GM19395 (cell line): Measurements from ENCODE around the gene FAM110C.
A peak's percentile ranks its signal among the peaks of the same experiment; 100 is the strongest.
"Not testable (repeated sequence)": the region's sequence is repeated elsewhere in the genome, so short reads cannot be mapped to it uniquely, and the experiment has no call there.

Source experiments
- ATAC-seq: cut with Tn5 transposase; IDR thresholded peaks from one replicate; pipeline ENCODE4 v1.9.1; 2021; ENCODE audit warnings: mild to moderate bottlenecking, moderate library complexity; ENCODE audit not compliant: unreplicated experiment

Gene FAM110C

GRCh38 chr2:45342-46130 lies 769 bp downstream of the FAM110C start:
- ATAC-seq: no peak

DNA sequence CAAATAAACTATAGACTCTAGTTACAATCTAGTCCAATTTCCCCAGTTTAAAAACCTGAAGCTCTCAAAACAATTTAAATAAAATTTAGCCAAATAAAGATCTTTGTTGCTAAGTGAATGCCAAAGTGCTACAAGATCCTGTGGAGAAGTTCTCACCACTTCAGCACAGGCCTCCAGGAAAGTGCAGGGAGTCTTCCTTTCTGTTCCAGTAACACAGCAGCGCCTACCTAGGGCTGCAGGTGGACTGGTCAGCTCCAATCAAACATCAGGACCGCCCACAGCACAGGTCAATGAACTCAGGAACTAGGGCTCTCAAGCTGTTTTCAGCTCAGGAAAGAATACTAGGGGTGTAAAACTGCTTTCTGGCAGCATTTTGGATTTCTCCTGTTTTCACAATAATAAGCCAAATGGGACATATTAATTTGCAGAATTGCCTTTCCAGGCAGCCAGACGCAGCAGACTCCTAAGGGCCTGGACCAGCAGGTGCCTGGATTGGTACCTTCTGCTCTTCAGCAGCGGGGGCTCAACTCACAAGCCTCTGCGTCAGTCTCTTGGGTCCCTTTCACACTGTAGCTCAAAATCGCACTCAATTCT lies 1.5 kb downstream of the FAM110C start:
- no peak for ATAC-seq

GRCh38 chr2:42788-43187 lies 3.5 kb downstream of the FAM110C start:
- no peak for ATAC-seq

DNA sequence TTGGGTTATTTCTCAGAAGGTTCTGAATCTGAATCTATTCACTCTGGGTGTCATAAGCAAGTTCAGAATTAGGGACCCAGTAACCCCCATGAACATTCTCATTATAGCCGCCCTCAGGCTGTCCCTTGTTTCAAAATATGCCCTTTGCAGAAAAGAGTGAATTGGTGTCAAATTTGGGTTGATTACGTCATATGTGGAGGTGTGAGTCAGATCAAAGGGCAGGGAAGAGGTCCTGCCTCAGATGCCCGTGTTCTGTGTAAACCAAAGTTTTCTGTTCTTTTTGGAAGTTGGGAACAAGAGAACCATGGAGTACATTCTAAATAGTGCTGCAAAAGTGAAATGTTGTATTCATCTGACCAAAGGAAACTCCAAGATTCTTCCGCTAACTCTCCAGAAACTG lies 5.8 kb downstream of the FAM110C start:
- no peak for ATAC-seq

GRCh38 chr2:38155-38554 lies 8.2 kb downstream of the FAM110C start:
- no peak for ATAC-seq

GRCh38 chr2:36318-36717 lies 10.0 kb downstream of the FAM110C start:
- no peak for ATAC-seq

DNA sequence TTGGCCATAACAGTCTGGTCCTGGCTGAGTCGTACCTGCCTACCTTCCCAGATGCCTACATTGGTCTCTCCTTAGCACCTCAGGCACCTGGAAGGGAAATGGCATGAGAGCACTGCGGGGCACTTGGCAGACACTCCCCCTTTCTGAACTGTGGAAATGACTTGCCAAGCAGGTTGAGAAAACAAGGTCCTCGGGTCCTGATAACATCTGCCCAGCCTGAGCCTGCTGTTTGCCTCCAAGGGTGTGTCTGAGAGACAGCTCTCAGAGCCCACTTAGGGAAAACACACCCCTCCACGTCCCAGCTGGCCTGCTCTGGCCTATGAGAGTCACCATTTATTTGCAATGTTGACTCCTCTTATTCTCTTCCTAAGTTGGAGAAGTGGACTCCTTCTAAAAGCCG lies 10.5 kb downstream of the FAM110C start:
- no peak for ATAC-seq

- no peak for ATAC-seq
Measured at GRCh38 chr2:33620-34019, 12.7 kb downstream of the FAM110C start.

DNA sequence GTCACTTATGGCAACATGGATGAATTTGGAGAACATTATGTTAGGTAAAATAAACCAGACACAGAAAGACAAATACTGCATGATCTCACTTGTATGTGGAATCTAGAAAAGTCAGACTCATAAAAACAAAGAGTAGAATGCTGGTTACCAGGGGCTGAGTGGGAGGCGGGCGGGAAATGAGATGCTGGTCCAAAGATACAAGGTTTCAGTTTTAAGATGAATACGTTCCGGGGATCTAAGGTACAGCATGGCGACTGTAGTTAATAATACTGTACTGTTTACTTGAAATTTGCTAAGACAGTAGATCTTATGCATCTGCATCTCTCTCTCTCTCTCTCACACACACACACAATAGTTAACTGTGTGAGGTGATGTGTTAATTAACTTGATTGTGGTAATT lies 14.2 kb downstream of the FAM110C start:
- ATAC-seq: no peak

GRCh38 chr2:29253-29652 lies 17.1 kb downstream of the FAM110C start:
- no peak for ATAC-seq

DNA sequence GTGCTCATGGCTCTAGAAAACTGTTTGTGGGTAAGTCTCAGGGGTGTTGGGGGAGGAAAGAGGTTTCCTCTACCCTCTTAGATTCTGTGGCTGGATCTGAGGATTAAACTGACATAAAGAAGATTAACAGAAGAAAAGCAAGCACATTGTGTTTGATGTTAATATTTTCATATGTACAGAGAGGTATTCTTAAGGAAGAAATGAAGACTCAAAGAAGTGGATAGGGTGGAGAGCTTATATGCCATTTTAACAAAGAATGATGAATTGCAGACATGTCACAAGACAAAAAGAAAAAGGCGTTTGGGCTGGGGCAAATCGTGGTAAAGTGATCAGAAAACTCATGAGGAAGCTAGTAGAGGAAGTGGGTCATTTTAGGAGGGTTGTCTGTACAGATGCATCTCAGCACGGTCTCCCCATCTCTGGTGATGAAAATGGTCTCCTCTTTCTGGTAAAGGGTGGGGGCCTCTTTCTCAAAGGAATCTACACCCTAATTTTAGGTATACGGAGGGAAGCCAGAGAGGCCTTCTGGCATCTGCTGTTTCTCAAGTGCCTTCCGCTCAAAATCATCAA lies 17.8 kb downstream of the FAM110C start:
- no peak for ATAC-seq

DNA sequence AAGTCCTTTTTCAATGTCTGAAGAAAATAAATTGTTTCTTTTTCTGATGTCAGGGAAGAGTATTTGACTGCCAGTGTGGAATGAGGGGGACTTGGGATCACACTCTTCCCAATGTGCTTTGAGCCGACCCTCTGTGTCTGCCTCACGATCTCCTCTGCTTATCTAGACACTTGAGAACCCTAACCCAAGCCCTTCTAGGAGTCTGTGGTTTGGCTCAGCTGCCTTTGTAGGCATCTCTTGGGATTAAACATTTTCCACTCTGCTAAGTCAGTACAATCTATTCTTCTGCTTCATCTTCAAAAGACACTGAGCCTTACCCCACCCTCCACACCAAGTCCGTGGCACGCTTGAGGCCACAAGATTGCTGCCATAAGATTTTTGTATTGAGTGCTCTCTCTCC lies 19.4 kb downstream of the FAM110C start:
- no peak for ATAC-seq

DNA sequence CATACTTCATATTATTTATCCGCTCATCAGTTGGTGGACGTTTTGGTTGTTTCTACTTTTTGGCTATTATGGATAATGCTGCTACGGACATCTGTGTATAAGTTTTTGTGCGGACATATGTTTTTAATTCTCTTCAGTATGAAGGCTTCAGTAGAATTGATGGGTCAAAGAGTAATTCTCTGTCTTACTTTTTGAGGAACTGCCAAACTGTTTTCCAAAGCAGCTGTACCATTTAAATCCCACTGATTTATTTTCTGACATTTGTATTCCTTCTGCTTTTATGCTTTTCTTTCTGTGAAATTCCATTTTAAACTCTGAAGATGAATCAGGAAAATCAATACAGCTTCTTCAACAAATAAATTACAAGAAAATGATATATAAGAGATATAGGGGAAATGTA lies 20.8 kb downstream of the FAM110C start:
- ATAC-seq: no peak

DNA sequence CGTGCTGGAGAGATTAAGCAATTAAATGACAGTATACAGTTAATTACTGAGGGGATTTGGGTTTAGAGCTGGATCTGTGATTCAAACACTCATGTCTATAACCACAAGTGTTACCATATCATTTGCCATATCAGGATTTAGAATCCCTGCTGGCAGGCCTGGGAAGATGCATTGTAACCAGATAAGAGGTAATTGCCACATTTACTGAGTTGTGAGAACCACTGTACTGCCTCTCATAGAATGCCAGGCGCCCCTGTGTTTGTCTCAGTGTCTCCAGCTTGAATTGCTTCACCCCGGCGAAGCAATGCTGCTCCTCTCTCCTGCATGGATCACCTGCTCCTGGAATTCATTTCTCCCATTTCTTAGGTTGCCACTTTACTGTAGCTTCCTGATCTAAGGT lies 21.7 kb downstream of the FAM110C start:
- ATAC-seq: peak; percentile 8

DNA sequence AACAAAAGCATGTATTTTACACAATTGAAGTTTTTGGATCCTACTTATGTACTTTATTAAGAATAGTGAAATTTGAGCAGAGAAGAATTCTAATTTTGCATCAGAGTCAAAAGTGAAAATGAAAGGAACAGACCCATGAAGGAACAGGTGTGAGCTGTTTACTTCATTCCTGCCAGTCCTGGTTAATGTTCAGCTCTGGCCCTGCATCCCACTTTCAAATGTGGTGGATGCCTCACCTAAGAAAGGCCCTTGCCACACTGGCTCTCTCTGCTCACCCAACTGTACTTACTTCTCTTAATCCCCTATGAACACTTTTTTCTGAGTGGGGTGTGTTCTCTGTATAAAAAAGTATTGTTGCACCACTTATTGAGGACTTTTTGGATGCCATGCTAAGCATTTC lies 22.2 kb downstream of the FAM110C start:
- peak; percentile 92 for ATAC-seq

DNA sequence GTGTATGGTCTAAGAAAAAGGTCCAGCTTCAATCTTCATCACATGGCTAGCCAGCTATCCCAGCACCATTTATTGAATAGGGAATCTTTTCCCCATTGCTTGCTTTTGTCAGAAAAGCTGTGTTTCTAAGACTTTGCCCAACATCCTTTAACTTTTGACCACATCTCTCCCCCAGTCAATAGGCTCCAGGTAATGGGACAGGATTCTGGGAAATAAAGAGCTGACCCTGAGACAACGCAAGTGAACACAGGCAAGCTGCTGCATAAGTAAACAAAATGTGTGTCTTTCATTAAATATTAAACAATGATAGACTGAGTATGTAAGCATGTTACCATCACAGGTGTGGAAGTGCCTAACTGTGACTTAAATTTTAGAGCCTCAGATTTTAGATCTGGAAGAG lies 23.0 kb downstream of the FAM110C start:
- ATAC-seq: no peak

DNA sequence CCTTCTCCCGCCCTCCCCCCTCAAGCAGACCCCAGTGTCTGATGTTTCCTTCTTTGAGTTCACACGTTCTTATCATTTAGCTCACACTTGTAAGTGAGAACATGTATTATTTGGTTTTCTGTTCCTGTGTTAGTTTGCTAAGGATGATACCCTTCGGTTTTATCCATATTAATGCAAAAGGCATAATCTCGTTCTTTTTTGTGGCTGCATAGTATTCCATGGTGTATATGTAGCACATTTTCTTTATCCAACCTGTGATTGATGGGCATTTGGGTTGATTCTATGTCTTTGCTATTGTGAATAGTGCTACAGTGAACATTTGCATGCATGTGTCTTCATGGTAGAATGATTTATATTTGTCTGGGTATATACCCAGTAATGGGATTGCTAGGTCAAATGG lies 24.1 kb downstream of the FAM110C start:
- not testable (repeated sequence) for ATAC-seq

- ATAC-seq: not testable (repeated sequence)
Measured at GRCh38 chr2:20259-20658, 26.0 kb downstream of the FAM110C start.

GRCh38 chr2:19505-19904 lies 26.8 kb downstream of the FAM110C start:
- no peak for ATAC-seq

DNA sequence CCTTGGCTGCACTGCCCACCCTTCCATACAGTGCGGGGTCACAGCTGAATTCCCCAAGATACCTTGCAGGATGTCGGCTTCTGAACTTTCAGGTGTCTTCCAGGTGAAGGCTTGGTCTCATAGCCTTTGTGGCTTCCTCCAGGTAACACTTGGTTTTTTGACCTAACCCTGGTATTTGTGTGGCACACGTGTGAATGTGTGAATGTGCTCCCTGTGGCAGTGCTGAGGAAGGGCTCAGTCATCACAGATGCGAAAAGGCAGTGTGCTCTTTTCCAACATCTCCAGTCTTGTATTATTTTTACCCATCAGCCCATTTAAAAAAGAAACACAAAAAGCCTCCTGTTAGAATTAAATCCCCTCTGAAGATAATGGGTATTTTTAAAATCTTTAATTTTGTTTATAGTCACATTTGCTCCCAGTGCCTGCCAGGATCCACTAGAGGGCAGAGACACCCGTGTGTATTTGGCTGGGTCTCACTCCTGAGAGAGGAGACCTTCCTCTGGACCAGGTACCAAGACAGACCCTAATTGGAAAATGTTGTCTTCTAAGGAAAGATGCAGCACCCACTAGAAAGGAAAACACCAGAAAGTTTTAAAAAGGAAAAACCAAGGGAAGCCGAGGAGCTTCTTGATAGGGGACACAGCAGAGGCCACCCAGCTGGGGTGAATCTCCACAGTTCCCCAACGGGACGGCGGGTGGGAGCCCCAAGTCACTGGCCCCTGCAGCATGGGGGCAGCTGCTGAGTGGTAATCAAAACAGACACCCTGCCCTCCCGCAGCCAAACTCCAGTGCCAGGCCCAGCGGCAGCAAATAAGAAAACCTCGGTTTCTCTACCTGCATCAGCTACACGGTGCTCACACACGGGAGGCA lies 27.7 kb downstream of the FAM110C start:
- ATAC-seq: no peak

DNA sequence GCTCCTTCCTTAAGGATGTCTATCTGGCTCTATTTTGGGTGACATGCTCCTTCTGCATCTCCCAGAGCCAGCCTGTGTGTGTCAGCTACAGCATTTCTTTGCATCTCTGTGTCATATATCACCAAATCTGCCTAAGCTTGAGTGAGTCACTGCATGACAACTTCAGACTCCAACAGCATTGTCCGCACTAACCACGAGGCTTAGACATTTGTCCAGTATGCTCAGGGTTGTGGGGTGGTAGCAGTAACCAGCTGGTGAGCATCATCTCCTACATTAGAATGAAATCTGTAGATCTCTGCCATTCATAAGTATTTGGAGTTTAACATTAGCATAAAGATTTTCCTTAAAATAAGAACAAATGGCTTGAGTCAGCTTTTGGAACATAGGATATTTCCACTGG lies 30.4 kb downstream of the FAM110C start:
- not testable (repeated sequence) for ATAC-seq
